GM23338 (cell line): Measurements from ENCODE around the gene TRPM2. TPM values are rescaled to one million over a fixed set of nuclear protein-coding genes. Genes with fewer than 3 reads are reported as not detected.
A peak's percentile ranks its signal among the peaks of the same experiment; 100 is the strongest.

Source experiments
- ATAC-seq: fragments of 200-7000 bp; cut with Tn5 transposase; 3 replicates; pipeline ENCODE4 v1.9.1; 2020
- DNase-seq: peaks from one replicate; pipeline ENCODE4 v3.0.0-alpha.2; 2015; ENCODE audit warnings: low spot score
- H2AFZ ChIP-seq: fragments of 200-600 bp; sonication (generic); 2 replicates; pipeline ENCODE4 v1.8.0; 2016; ENCODE audit warnings: antibody characterized with exemption, mild to moderate bottlenecking, moderate library complexity
- H3F3A ChIP-seq: fragments of 200-600 bp; sonication (generic); replicated peaks from 2 replicates; pipeline ENCODE4 v1.8.0; 2017; ENCODE audit warnings: antibody characterized with exemption, mixed run types, low read depth
- H3K27ac ChIP-seq: fragments of 200-600 bp; sonication (generic); 2 replicates; pipeline ENCODE4 v1.6.1; 2016; ENCODE audit warnings: low read depth
- H3K27me3 ChIP-seq: fragments of 200-600 bp; sonication (generic); 2 replicates; pipeline ENCODE4 v1.8.0; 2016; ENCODE audit warnings: mild to moderate bottlenecking, mixed run types, moderate library complexity; ENCODE audit not compliant: insufficient read depth
- H3K36me3 ChIP-seq: fragments of 200-600 bp; sonication (generic); 2 replicates; pipeline ENCODE4 v1.8.0; 2016; ENCODE audit warnings: mild to moderate bottlenecking; ENCODE audit not compliant: insufficient read depth
- H3K4me1 ChIP-seq: fragments of 200-600 bp; sonication (generic); 2 replicates; pipeline ENCODE4 v1.8.0; 2016; ENCODE audit warnings: mild to moderate bottlenecking, moderate library complexity; ENCODE audit not compliant: insufficient read depth
- H3K4me2 ChIP-seq: fragments of 200-600 bp; sonication (generic); 2 replicates; pipeline ENCODE4 v1.7.1; 2017; ENCODE audit warnings: mixed run types
- H3K4me3 ChIP-seq: fragments of 200-600 bp; sonication (generic); 2 replicates; pipeline ENCODE4 v1.6.1; 2016; ENCODE audit warnings: mixed run types
- H3K79me2 ChIP-seq: fragments of 200-600 bp; sonication (generic); replicated peaks from 2 replicates; pipeline ENCODE4 v1.8.0; 2017; ENCODE audit warnings: mild to moderate bottlenecking; ENCODE audit not compliant: insufficient read depth
- H3K9me2 ChIP-seq: fragments of 200-600 bp; sonication (generic); 2 replicates; pipeline ENCODE4 v1.8.0; 2017; ENCODE audit not compliant: insufficient read depth
- H4K20me1 ChIP-seq: fragments of 200-600 bp; sonication (generic); replicated peaks from 2 replicates; pipeline ENCODE4 v1.8.0; 2017; ENCODE audit warnings: mild to moderate bottlenecking; ENCODE audit not compliant: insufficient read depth
- H3K27ac Mint-ChIP-seq: 2 replicates; pipeline ENCODE4 v1.8.0; 2020; ENCODE audit warnings: inconsistent platforms, mild to moderate bottlenecking, moderate library complexity, mixed read lengths
- H3K27me3 Mint-ChIP-seq: 3 replicates; pipeline ENCODE4 v1.8.0; 2022; ENCODE audit warnings: low read depth, mild to moderate bottlenecking, moderate library complexity, mixed read lengths, inconsistent platforms; ENCODE audit not compliant: insufficient read depth, poor library complexity
- H3K36me3 Mint-ChIP-seq: 3 replicates; pipeline ENCODE4 v1.8.0; 2021; ENCODE audit warnings: low read depth, mild to moderate bottlenecking, inconsistent platforms, moderate library complexity, mixed read lengths
- H3K4me1 Mint-ChIP-seq: 3 replicates; pipeline ENCODE4 v1.8.0; 2020; ENCODE audit warnings: mild to moderate bottlenecking, inconsistent platforms, mixed read lengths
- H3K4me3 Mint-ChIP-seq: 3 replicates; pipeline ENCODE4 v1.8.0; 2021; ENCODE audit warnings: moderate library complexity, mild to moderate bottlenecking, inconsistent platforms, mixed read lengths
- H3K9me3 Mint-ChIP-seq: 3 replicates; pipeline ENCODE4 v1.8.0; 2020; ENCODE audit warnings: moderate library complexity, mild to moderate bottlenecking, inconsistent platforms, mixed read lengths
- CREB1 ChIP-seq: fragments of 250-450 bp; sonication (Bioruptor Pico); IDR thresholded peaks from 2 replicates; pipeline ENCODE4 v1.5.0; 2020; ENCODE audit warnings: low read depth, mild to moderate bottlenecking, moderate library complexity
- CTCF ChIP-seq, 2 experiments: fragments of 200-600 bp in 1 of 2; sonication (generic) in 1 of 2; conservative IDR thresholded peaks; 2 replicates each; pipeline versions ENCODE4 v1.5.1 to v1.6.1; 2016 to 2017; ENCODE audit warnings: antibody characterized with exemption in 2 of 2, low read depth in 2 of 2, mild to moderate bottlenecking in 2 of 2, moderate library complexity in 1 of 2
- EZH2 ChIP-seq: fragments of 200-600 bp; sonication (generic); IDR thresholded peaks from one replicate; pipeline ENCODE4 v1.8.0; 2017; ENCODE audit warnings: antibody characterized with exemption, mild to moderate bottlenecking, low read depth; ENCODE audit not compliant: unreplicated experiment
- EZH2phosphoT487 ChIP-seq: fragments of 200-600 bp; sonication (generic); IDR thresholded peaks from one replicate; pipeline ENCODE4 v1.8.1; 2018; ENCODE audit warnings: antibody characterized with exemption; ENCODE audit not compliant: unreplicated experiment
- ZNF114 ChIP-seq: fragments of 250-450 bp; sonication (Bioruptor Pico); IDR thresholded peaks from 2 replicates; pipeline ENCODE4 v1.5.0; 2020; ENCODE audit warnings: mild to moderate bottlenecking, moderate library complexity
- ZNF331 ChIP-seq: fragments of 250-450 bp; sonication (Bioruptor Pico); IDR thresholded peaks from 2 replicates; pipeline ENCODE4 v1.5.0; 2020; ENCODE audit warnings: low read depth, mild to moderate bottlenecking, moderate library complexity
- ZNF462 ChIP-seq: fragments of 250-450 bp; sonication (Bioruptor Pico); IDR thresholded peaks from 2 replicates; pipeline ENCODE4 v1.5.0; 2020; ENCODE audit warnings: mild to moderate bottlenecking, moderate library complexity
- polyA plus RNA-seq: library from polyadenylated mRNA; unstranded; fragments of >200 nt; fragmentation: Nextera tagmentation; extraction: Ambion mirVana; gene quantifications from 2 replicates; pipeline ENCODE4 v1.2.1, GENCODE V29; 2016
- total RNA-seq: library from RNA; depleted of rRNA; stranded (reverse); fragments of >200 nt; shearing (Covaris generic); gene quantifications from 2 replicates; pipeline ENCODE4 v1.2.3, GENCODE V29; 2014

Gene TRPM2
- total and polyA plus RNA-seq, 2 experiments from 2014 or later = 0.53 to 0.83 TPM

DNA sequence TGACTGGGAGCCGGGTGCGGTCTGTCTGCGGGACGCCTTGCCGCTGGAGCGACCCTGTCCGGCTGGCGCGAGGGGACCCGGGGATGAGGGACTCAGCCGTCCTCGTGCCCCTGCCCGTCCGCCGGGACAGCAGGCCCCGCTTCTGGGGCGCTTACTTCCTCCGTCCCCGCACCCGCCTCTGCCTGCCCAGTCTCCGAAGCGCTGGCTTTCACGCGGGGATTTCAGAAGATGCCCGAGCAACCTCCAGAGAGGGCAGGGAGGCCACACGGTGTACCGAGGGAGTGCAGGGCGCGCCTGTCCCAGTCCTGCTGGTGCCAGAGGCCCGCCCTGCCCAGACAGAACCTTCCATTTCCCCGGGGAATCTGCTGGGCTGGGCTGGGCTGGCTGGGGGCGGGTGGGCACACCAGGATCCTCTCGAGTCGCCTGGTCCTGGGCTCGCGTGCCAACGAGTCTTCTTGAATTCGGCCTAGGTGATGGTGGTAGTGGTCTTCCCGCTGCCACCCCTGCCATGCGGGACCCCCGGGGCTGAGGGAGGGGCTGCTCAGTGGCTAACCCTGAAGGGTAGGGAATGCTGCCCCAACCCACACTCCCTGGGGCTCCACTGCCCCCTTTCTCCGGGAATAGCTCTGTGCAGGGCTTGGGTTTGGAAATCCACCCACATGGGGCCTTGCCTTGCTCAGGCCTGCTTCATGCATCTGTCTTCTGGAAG lies 2.5 kb upstream of the TRPM2 start:
- no peaks in the 10 kb centered on the region for H3F3A ChIP-seq

More for the DNA sequence above, 2.5 kb upstream of the TRPM2 start:
- Histone ChIP-seq H3K36me3 (no peaks in the 10 kb centered on the region), H3K4me1 (no peaks in the 10 kb centered on the region; the same call in 1 of the 2 replicates), H2AFZ (peak overlapping the region; percentile 83; the same call in 1 of the 2 replicates), H3K9me2 (no peaks in the 10 kb centered on the region), H4K20me1 (no peaks in the 10 kb centered on the region), H3K27me3 (peaks cover 36% of the 10 kb centered on the region), H3K4me3 (peak overlapping the region; percentile 52), H3K27ac (no peak overlapping the region), H3K4me2 (peak overlapping the region; percentile 73), H3K79me2 (no peaks in the 10 kb centered on the region)
- ATAC-seq = peak; percentile 65
- Mint-ChIP-seq H3K27ac (no peak overlapping the region), H3K4me1 (no peaks in the 10 kb centered on the region; the same call in 2 of the 3 replicates), H3K9me3 (no peaks in the 10 kb centered on the region), H3K36me3 (no peaks in the 10 kb centered on the region), H3K27me3 (peaks cover 33% of the 10 kb centered on the region), H3K4me3 (peak overlapping the region; percentile 57)
- no peak for DNase-seq
- TF ChIP-seq ZNF331 (CRISPR knock-in tag) = no peak
- no peak for TF ChIP-seq EZH2phosphoT487
- no peak for TF ChIP-seq ZNF462 (CRISPR knock-in tag)
- TF ChIP-seq EZH2 = peak; percentile 45
- TF ChIP-seq ZNF114 = no peak
- peak in 1 of 2 experiments; percentile 28; a peak in 1 of 4 replicates for TF ChIP-seq CTCF (conservative IDR thresholded peaks at IDR 0.05; ENCODE audit: low read depth in 2 of 2)
- TF ChIP-seq CREB1 = no peak
